ENCODE measurements around the gene BUD23.

Gene BUD23, protein sequence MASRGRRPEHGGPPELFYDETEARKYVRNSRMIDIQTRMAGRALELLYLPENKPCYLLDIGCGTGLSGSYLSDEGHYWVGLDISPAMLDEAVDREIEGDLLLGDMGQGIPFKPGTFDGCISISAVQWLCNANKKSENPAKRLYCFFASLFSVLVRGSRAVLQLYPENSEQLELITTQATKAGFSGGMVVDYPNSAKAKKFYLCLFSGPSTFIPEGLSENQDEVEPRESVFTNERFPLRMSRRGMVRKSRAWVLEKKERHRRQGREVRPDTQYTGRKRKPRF

DNA sequence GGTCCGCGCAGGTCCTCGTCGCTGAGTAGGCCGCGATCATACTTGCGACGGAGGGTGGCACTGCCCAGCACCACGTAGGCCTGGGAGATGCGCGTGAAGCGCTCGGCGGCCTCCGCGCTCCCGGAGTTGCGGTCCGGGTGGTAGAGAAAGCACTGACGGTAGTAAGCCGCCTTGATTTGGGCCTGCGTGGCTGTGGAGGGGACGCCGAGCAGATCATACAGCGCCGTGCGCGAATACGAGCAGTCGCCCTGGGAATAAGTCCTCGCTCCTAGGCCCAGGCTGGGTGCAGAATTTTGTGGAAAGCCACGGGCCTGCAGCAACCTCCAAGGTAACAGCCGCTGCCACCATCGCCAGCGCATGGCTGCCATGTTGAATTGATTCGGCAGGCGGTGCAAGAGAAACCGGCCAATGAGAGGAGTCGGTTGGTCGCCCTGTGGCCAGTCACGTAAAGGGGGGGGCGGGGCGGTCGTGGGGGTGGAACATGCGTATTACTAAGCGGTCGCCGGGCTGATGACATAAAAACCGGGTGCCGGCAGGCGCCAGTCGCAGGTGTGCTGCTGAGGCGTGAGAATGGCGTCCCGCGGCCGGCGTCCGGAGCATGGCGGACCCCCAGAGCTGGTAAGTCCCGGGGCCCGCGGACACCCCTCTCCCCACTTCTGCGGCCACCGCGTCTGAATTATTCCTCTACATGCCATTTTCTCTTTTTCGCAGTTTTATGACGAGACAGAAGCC lies at the start of gene BUD23, which contains the start of gene DNAJC30:
Gene BUD23 (plus strand): TSS at position 542 of the 732 bp plus-strand sequence. CDS start 29 bp downstream, at position 571.
Gene DNAJC30 (minus strand): TSS at position 398 of the 732 bp plus-strand sequence. CDS start 30 bp downstream, at position 368.
- peak; percentile 97 for DNase-seq (ENCODE audit: low spot score)
- TF ChIP-seq, protein P1, sequence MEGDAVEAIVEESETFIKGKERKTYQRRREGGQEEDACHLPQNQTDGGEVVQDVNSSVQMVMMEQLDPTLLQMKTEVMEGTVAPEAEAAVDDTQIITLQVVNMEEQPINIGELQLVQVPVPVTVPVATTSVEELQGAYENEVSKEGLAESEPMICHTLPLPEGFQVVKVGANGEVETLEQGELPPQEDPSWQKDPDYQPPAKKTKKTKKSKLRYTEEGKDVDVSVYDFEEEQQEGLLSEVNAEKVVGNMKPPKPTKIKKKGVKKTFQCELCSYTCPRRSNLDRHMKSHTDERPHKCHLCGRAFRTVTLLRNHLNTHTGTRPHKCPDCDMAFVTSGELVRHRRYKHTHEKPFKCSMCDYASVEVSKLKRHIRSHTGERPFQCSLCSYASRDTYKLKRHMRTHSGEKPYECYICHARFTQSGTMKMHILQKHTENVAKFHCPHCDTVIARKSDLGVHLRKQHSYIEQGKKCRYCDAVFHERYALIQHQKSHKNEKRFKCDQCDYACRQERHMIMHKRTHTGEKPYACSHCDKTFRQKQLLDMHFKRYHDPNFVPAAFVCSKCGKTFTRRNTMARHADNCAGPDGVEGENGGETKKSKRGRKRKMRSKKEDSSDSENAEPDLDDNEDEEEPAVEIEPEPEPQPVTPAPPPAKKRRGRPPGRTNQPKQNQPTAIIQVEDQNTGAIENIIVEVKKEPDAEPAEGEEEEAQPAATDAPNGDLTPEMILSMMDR (IDR thresholded peaks at IDR 0.05), result no peak
- Histone ChIP-seq H3K27ac (peak within 1 kb of the TSS; percentile 58 to 90), H3K4me3 (peak within 1 kb of the TSS; percentile 90)

DNA sequence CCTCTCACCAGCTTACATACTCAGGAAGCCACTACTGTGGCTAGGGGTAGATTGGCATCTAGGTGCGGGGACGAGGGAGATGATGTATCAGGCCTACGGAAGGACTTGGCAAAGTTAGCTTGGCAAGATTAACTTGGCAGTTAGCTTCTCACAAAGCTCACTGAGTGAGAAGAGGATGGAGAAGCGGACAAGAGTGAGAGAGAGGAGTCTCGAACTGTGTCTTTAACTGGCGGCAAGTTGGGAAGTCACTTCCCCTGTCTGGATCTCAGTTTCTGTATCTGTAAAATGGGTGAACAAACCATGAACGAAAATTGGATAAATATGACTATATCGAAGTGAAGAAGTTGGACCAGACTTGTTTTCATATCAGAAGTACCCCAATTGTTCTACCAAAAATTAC lies 49.6 kb upstream of the BUD23 start:
- TF ChIP-seq, protein P1 (IDR thresholded peaks at IDR 0.05), result no peak
- no peak overlapping the region for H3K27ac ChIP-seq
- DNase-seq (ENCODE audit: low spot score), result no peak
- H3K4me3 ChIP-seq, result no peak overlapping the region

DNA sequence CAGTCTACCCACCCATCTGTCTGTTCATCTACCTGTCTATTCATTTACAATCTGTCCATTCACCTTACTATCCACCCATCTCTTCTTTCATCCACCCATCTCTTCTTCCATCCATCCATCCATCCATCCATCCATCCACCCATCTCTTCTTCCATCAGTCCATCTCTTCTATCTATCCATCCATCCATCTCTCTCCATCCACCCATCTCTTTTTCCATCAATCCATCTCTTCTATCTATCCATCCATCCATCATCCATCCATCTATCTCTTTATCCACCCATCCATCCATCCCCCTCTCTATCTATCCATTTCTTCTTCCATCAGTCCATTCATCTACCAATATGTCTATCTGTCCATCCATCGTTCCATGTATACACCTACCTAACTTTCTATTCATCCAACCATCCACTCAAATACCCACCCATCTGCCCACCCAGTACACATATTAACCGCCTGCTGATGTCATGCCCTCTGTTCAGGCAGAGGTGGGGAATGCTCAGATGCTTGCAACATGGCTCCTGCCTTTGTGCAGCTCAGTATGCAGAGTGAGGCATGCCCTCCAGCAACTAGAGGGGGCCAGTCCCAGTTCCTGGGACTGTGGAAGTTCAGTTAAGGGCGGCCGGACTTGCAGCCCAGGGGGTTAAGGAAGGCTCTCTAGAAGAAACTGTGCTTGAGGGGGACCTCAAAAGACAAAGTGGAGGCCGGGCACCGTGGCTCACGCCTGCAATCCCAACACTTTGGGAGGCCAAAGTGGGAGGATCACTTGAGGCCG lies 47.8 kb upstream of the BUD23 start:
- TF ChIP-seq, protein P1 (IDR thresholded peaks at IDR 0.05), result no peak
- no peak for DNase-seq (ENCODE audit: low spot score)
- no peak overlapping the region for H3K4me3 ChIP-seq
- no peak overlapping the region for H3K27ac ChIP-seq

DNA sequence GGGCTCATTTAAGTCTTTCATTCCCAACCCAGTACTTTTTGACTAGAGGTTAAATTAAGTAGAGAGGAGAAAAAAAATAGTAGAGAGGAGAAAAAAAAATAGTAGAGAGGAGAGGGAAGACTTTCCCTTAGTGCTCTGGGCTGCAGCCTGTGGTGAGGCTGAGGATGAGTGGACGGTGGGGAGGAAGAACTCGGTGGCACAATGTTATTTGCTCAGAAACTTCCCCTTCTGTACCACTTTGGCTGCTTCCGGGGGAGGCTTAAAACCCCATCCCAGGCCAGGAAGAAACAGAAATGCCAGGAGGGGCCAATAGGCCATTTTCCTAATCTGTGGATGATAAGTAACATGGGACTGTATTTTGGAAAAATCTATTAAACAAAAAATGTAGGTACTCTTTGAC lies 44.5 kb upstream of the BUD23 start:
- TF ChIP-seq, protein P1 (IDR thresholded peaks at IDR 0.05), result no peak
- no peak for DNase-seq (ENCODE audit: low spot score)
- Histone ChIP-seq H3K4me3 (no peak overlapping the region), H3K27ac (no peak overlapping the region)

DNA sequence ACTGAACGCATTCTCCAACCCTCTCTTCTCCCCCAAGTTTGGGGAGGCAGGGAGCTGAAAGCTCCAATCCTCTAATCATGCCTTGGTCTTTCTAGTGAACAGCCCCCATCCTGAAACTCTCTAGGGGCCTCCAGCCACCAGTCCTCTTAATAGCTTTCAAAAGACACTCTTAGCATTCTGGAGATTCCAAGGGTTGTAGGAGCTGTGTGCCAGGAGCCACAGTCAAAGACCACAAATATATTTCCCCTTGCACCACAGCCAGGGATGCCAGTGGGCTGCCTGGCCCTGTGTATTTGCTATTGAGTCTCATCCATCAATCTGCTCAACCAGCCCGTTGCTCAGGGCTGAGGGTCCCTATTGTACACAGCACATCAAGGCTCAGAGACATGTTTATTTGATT lies 40.6 kb upstream of the BUD23 start:
- no peak for DNase-seq (ENCODE audit: low spot score)
- TF ChIP-seq, protein P1 (IDR thresholded peaks at IDR 0.05), result no peak
- Histone ChIP-seq H3K27ac (no peak overlapping the region), H3K4me3 (no peak overlapping the region)

DNA sequence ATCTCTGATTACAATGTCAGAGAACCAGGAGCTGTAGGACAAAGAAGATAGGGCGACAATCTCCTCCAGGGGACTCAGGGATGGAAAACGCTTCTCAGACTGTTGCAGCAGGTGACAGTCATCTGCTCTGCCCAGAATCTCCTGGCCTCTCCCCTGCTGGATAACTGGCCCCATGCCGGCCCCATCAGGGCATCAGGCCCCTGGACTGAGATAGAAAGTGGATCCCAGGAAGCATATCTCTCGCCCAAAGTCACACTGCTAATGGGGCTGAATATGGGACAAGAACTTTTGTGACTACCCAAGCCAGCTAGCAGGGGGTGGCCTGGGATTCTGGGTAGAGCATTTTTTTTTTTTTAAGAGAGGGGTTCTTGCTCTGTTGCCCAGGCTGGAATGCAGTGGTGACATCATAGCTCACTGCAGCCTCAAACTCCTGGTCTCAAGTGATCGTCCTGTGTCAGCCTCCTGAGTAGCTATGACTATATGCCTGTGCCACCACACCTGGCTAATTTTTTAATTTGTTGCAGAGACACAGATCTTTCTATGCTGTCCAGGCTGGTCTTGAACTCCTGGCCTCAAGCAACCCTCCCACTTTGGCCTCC lies 38.6 kb upstream of the BUD23 start:
- no peak for DNase-seq (ENCODE audit: low spot score)
- Histone ChIP-seq H3K27ac (no peak overlapping the region), H3K4me3 (no peak overlapping the region)
- TF ChIP-seq, protein P1 (IDR thresholded peaks at IDR 0.05), result no peak

Data from coronary artery (tissue), 2 donors.